IMR-90 (cell line): Measurements from ENCODE around the gene MELTF. TPM values are rescaled to one million over a fixed set of nuclear protein-coding genes. Genes with fewer than 3 reads are reported as not detected.

Source experiments
- ATAC-seq: fragments of 200-7000 bp; cut with Tn5 transposase; 2 replicates; pipeline ENCODE4 v1.9.1; 2020; ENCODE audit warnings: low read depth, mild to moderate bottlenecking, moderate library complexity
- BruUV-seq: library from RNA; stranded (reverse); fragments of 400-500 nt; replicated peaks from 2 replicates; lab custom pipeline; 2021; lab: Mats Ljungman, UMichigan
- CTCF ChIA-PET: fragments of 300-600 bp; formaldehyde crosslinking; extraction: SDS; loops from one replicate; lab custom pipeline; 2021; ENCODE audit warnings: antibody characterized with exemption; lab: Yijun Ruan, JAX
- POLR2A ChIA-PET: fragments of 300-600 bp; sonication (Branson Sonifier 250); formaldehyde crosslinking; loops from one replicate; lab custom pipeline; 2022; ENCODE audit warnings: antibody characterized with exemption; ENCODE audit not compliant: unreplicated experiment; lab: Charles Lee
- DNase-seq: peaks from one replicate; pipeline ENCODE4 v3.0.0; 2013
- H2AFZ ChIP-seq: replicated peaks from 2 replicates; pipeline ENCODE3; 2013; ENCODE audit warnings: low read length, mild to moderate bottlenecking; ENCODE audit not compliant: poor library complexity
- H2AK5ac ChIP-seq: 2 replicates; pipeline ENCODE4 v1.6.1; 2013; ENCODE audit warnings: low read depth, low read length, inconsistent platforms
- H2AK9ac ChIP-seq: replicated peaks from 2 replicates; pipeline ENCODE3; 2013; ENCODE audit warnings: mild to moderate bottlenecking, low read depth, low read length, moderate library complexity; ENCODE audit not compliant: poor library complexity
- H2BK120ac ChIP-seq: 2 replicates; pipeline ENCODE4 v1.6.1; 2013; ENCODE audit warnings: low read depth, low read length, inconsistent platforms
- H2BK15ac ChIP-seq: 3 replicates; pipeline ENCODE4 v1.6.1; 2013; ENCODE audit warnings: low read depth, low read length, inconsistent platforms
- H2BK20ac ChIP-seq: 2 replicates; pipeline ENCODE4 v1.6.1; 2013; ENCODE audit warnings: low read depth, mild to moderate bottlenecking, inconsistent platforms, low read length, moderate library complexity
- H2BK5ac ChIP-seq: 2 replicates; pipeline ENCODE4 v1.6.1; 2013; ENCODE audit warnings: mild to moderate bottlenecking, low read depth, low read length, inconsistent platforms; ENCODE audit not compliant: poor library complexity, severe bottlenecking
- H3K14ac ChIP-seq: replicated peaks from 2 replicates; pipeline ENCODE4 v1.6.1; 2013; ENCODE audit warnings: low read depth, low read length, inconsistent platforms
- H3K18ac ChIP-seq: 2 replicates; pipeline ENCODE4 v1.6.1; 2013; ENCODE audit warnings: low read depth, low read length, control low read depth
- H3K23ac ChIP-seq: 2 replicates; pipeline ENCODE4 v1.6.1; 2013; ENCODE audit warnings: low read depth, low read length, inconsistent platforms
- H3K27ac ChIP-seq: 2 replicates; pipeline ENCODE4 v1.5.1; 2013; ENCODE audit warnings: mild to moderate bottlenecking, control low read depth, low read length; ENCODE audit not compliant: insufficient read depth
- H3K27me3 ChIP-seq: 2 replicates; pipeline ENCODE4 v1.6.1; 2013; ENCODE audit warnings: low read length; ENCODE audit not compliant: control insufficient read depth, insufficient read depth
- H3K36me3 ChIP-seq: 2 replicates; pipeline ENCODE4 v1.6.1; 2013; ENCODE audit warnings: low read length, mixed read lengths; ENCODE audit not compliant: control insufficient read depth, insufficient read depth
- H3K4ac ChIP-seq: 2 replicates; pipeline ENCODE4 v1.6.1; 2013; ENCODE audit warnings: low read depth, low read length, inconsistent platforms
- H3K4me1 ChIP-seq: 2 replicates; pipeline ENCODE4 v1.6.1; 2013; ENCODE audit warnings: low read length, mixed read lengths; ENCODE audit not compliant: control insufficient read depth, insufficient read depth
- H3K4me2 ChIP-seq: 2 replicates; pipeline ENCODE4 v1.6.1; 2013; ENCODE audit warnings: low read depth, mild to moderate bottlenecking, control low read depth, low read length, moderate library complexity
- H3K4me3 ChIP-seq: 2 replicates; pipeline ENCODE4 v1.5.1; 2013; ENCODE audit warnings: low read depth, mild to moderate bottlenecking, control low read depth, low read length, moderate library complexity; ENCODE audit not compliant: insufficient read depth
- H3K56ac ChIP-seq: 2 replicates; pipeline ENCODE4 v1.6.1; 2013; ENCODE audit warnings: low read length, inconsistent platforms; ENCODE audit not compliant: insufficient read depth; ENCODE audit errors: extremely low read depth
- H3K79me1 ChIP-seq, 2 experiments: 2 replicates each; pipeline ENCODE4 v1.6.1; 2013; ENCODE audit warnings: low read length in 2 of 2, inconsistent platforms in 1 of 2, low read depth in 1 of 2
- H3K9ac ChIP-seq: 2 replicates; pipeline ENCODE4 v1.6.1; 2013; ENCODE audit warnings: low read depth, low read length, control low read depth
- H3K9me1 ChIP-seq: 2 replicates; pipeline ENCODE4 v1.6.1; 2013; ENCODE audit warnings: low read length, inconsistent platforms; ENCODE audit not compliant: insufficient read depth
- H3K9me3 ChIP-seq: 2 replicates; pipeline ENCODE4 v1.6.1; 2013; ENCODE audit warnings: low read length; ENCODE audit not compliant: control insufficient read depth, insufficient read depth
- H4K20me1 ChIP-seq: 2 replicates; pipeline ENCODE4 v1.6.1; 2013; ENCODE audit warnings: low read length, inconsistent platforms; ENCODE audit not compliant: insufficient read depth
- H4K5ac ChIP-seq: 2 replicates; pipeline ENCODE4 v1.6.1; 2013; ENCODE audit warnings: mild to moderate bottlenecking, low read depth, low read length, control low read depth
- H4K8ac ChIP-seq, 2 experiments: 2 replicates each; pipeline ENCODE4 v1.6.1; 2013; ENCODE audit warnings: low read depth in 2 of 2, low read length in 2 of 2, control low read depth in 1 of 2, inconsistent platforms in 1 of 2
- H4K91ac ChIP-seq: 2 replicates; pipeline ENCODE4 v1.6.1; 2013; ENCODE audit warnings: low read depth, low read length, inconsistent platforms; ENCODE audit not compliant: insufficient read depth
- BHLHE40 ChIP-seq: fragments of 150-350 bp; IDR thresholded peaks from 2 replicates; pipeline ENCODE4 v1.6.1; 2016; ENCODE audit warnings: mild to moderate bottlenecking, low read depth, low read length
- CEBPB ChIP-seq: IDR thresholded peaks from 2 replicates; pipeline ENCODE4 v1.6.1; 2012; ENCODE audit warnings: low read depth, low read length, improper control_type of control experiment
- CHD1 ChIP-seq: IDR thresholded peaks from 2 replicates; pipeline ENCODE4 v1.6.1; 2012; ENCODE audit warnings: low read depth, low read length, improper control_type of control experiment
- FOS ChIP-seq: fragments of 150-350 bp; IDR thresholded peaks from 2 replicates; pipeline ENCODE4 v1.6.1; 2016; ENCODE audit warnings: low read depth, low read length
- MXI1 ChIP-seq: IDR thresholded peaks from 2 replicates; pipeline ENCODE4 v1.6.1; 2012; ENCODE audit warnings: low read depth, mild to moderate bottlenecking, low read length, moderate library complexity, borderline replicate concordance
- POLR2A ChIP-seq: IDR thresholded peaks from 2 replicates; pipeline ENCODE4 v1.6.1; 2012; ENCODE audit warnings: mild to moderate bottlenecking, low read depth, low read length
- RAD21 ChIP-seq: IDR thresholded peaks from 2 replicates; pipeline ENCODE4 v1.6.1; 2012; ENCODE audit warnings: low read length, improper control_type of control experiment
- SMC3 ChIP-seq: fragments of 150-350 bp; IDR thresholded peaks from 2 replicates; pipeline ENCODE4 v1.6.1; 2016; ENCODE audit warnings: low read depth, mild to moderate bottlenecking, antibody characterized with exemption, low read length, moderate library complexity
- WGBS, 2 experiments: methylation state at CpG; one replicate each; pipeline versions ENCODE4 v1.1.5 to v1.1.7; 2013; ENCODE audit warnings: missing lambda C conversion rate in 2 of 2; ENCODE audit not compliant: insufficient read length in 1 of 2; ENCODE audit errors: extremely low coverage in 2 of 2; 5-methylcytosine and 5-hydroxymethylcytosine counted together
- dilution Hi-C: fragments of 300-500 bp; cut with HindIII; formaldehyde crosslinking; loops from one replicate; pipeline ENCODE4 v1.14.3; 2018; ENCODE audit warnings: low sequenced_read_pairs; ENCODE audit not compliant: unreplicated experiment
- in situ Hi-C: fragments of 300-500 bp; cut with MboI; formaldehyde crosslinking; loops from 3 replicates; pipeline ENCODE4 v1.14.3; 2019; ENCODE audit warnings: low sequenced_read_pairs, inconsistent platforms, mixed read lengths
- intact Hi-C: fragments of 100-400 bp; cut with micrococcal nuclease; formaldehyde crosslinking; loops from 2 replicates; pipeline ENCODE4 v1.10.0; 2022
- polyA plus RNA-seq, 3 experiments: library from polyadenylated mRNA; depleted of rRNA; stranded (reverse); fragments of >200 nt; gene quantifications; 2 replicates each; pipeline ENCODE4 v1.2.3, GENCODE V29; 2012; ENCODE audit warnings: low replicate concordance in 1 of 3
- total RNA-seq: library from RNA; depleted of rRNA; stranded (reverse); fragments of >200 nt; gene quantifications from 2 replicates; pipeline ENCODE4 v1.2.3, GENCODE V29; 2012

Gene MELTF
- total and polyA plus RNA-seq, 2 of the 4 experiments (the other 2 are of a cell fraction) = 0.18 to 0.50 TPM

DNA sequence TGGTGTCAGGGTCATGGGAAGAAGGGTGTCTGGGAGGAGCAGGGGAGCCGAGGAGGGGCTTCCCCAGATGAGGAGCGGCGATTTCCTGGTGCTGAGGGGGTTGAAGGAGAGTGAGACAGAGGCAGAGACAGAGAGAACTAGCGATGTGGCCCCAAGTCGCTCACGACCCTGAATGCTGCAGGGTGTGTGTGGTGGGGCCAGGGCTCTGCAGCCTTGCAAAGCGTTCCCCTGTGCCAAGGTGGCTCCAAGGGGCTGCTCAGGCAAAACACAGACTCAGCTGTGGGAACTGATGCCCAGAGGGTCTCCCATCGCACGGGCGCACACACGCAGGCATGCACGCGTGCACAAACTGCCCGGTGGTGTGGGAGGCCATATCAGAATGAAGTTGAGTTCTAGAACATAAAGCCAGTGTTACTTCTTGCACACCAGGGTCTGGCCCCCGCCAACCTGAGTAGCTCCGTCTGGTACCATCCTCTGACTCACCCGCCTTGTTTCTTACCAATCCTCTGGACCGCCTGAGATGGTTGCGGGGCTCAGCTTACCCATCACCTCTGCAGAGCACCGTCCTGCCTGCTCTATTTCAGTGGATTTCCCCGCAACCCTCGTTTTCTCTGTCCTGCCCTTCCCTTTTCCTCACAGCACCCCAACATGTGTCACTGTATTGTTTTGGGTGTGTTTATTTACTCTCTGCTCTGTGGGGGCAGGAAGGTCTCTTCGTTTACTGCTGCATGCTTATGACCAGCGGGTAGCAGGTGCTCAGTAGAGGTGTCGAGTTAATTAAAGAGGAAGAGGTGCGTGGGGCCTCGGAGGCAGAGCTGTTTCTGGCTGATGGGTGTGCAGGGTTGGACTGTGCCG, 4.5 kb downstream of the MELTF start:
- Histone ChIP-seq H3K27me3 (peaks cover 55% of the 10 kb centered on the region), H2BK15ac (no peak overlapping the region), H3K27ac (no peak overlapping the region), H2BK20ac (no peak overlapping the region), H3K56ac (no peak overlapping the region), H2BK5ac (no peak overlapping the region), H2AFZ (no peak overlapping the region), H3K9ac (no peak overlapping the region), H3K79me1 (no peaks in the 10 kb centered on the region), H3K23ac (no peak overlapping the region), H3K4ac (no peak overlapping the region), H3K9me1 (no peaks in the 10 kb centered on the region), H4K8ac (no peak overlapping the region), H2AK5ac (no peak overlapping the region), H3K36me3 (no peaks in the 10 kb centered on the region), H2BK120ac (no peak overlapping the region), H3K9me3 (no peaks in the 10 kb centered on the region), H4K91ac (no peak overlapping the region), H3K4me2 (no peak overlapping the region), H3K4me3 (no peak overlapping the region), H3K18ac (no peak overlapping the region), H2AK9ac (no peak overlapping the region), H4K5ac (no peak overlapping the region), H3K14ac (no peak overlapping the region), H4K20me1 (no peaks in the 10 kb centered on the region), H3K4me1 (no peaks in the 10 kb centered on the region)
- 84% methylated on average over 13 of the region's 28 CpGs; no CpG with 5 or more reads in 1 of the 2 experiments for WGBS, 2 experiments
- ChIA-PET POLR2A (no interaction called here), CTCF (no interaction called here)
- TF ChIP-seq BHLHE40 (no peak), CHD1 (no peak), SMC3 (no peak), CEBPB (no peak), FOS (no peak), MXI1 (no peak), POLR2A (no peak), RAD21 (no peak)
- intact Hi-C loops = no loop called here
- DNase-seq (no peak), ATAC-seq (no peak)
- in situ Hi-C loops = no loop called here
- BruUV-seq = no TSS peak
- dilution Hi-C loops = no loop called here
